ENCODE results near the gene AIG1.

DNA sequence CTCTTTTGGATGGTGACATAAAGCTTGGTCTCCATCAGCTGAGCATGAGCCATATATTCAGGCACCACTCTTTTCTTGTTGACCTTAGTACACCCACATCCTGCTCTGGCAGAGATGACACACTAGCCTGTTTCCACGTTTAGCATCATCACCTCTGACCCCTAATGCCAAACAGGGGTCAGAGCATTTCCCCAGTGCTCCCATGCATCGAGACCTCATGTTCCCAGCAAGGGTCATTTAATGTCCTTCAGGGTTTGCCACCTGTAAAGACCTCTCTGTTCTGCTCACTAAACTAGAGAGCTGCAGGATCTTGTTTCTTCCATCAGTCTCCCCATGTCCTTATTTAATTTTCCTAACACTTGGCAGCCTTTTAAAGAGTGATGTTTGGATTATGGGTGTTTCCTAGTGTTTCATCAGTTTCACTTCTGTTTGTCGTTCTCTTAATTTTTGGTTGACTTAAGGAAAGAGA, 97.5 kb downstream of the AIG1 start:
- TF ChIP-seq FOXP2 (optimal IDR thresholded peaks at IDR 0.05; ENCODE audit: control extremely low read depth, extremely low read length, insufficient read depth), result no peak
- no peak for TF ChIP-seq EZH2 (IDR thresholded peaks at IDR 0.05)

Data from SK-N-MC (cell line).